Measurements from ENCODE around the gene SYNDIG1L. TPM values are rescaled to one million over a fixed set of nuclear protein-coding genes. Genes with fewer than 3 reads are reported as not detected.

Gene SYNDIG1L
- total RNA-seq, 2 donors from 2014 or later = 0.21 to 3.1 TPM

DNA sequence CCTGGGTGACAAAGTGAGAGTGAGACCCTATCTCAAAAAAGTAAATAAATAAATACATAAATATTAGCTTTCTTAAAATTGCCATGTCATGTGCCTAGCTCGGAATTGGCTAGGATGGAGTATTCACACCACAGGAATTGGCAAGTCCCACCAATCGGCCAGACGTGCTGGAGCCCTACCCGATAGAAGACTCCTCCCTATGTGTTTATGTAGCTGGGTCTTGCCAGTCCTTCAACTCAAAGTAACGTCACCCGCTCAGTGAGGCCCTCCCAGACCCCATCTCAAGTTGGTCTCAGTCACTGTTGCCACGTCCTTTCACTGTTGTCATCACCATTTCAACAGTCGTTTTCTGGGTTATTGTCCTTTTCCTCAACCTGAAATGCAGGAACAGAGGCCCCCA, 57.6 kb downstream of the SYNDIG1L start:
- no peak overlapping the region for H3K27ac ChIP-seq
- no peak for ATAC-seq (ENCODE audit: insufficient number of reproducible peaks, low FRiP score, low read depth)
- no peaks in the 10 kb centered on the region for H3K36me3 ChIP-seq
- TF ChIP-seq, protein P1, sequence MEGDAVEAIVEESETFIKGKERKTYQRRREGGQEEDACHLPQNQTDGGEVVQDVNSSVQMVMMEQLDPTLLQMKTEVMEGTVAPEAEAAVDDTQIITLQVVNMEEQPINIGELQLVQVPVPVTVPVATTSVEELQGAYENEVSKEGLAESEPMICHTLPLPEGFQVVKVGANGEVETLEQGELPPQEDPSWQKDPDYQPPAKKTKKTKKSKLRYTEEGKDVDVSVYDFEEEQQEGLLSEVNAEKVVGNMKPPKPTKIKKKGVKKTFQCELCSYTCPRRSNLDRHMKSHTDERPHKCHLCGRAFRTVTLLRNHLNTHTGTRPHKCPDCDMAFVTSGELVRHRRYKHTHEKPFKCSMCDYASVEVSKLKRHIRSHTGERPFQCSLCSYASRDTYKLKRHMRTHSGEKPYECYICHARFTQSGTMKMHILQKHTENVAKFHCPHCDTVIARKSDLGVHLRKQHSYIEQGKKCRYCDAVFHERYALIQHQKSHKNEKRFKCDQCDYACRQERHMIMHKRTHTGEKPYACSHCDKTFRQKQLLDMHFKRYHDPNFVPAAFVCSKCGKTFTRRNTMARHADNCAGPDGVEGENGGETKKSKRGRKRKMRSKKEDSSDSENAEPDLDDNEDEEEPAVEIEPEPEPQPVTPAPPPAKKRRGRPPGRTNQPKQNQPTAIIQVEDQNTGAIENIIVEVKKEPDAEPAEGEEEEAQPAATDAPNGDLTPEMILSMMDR (IDR thresholded peaks at IDR 0.05) = no peak
- H3K4me1 ChIP-seq (ENCODE audit: control insufficient read depth in 1 of 2, low read depth in 2 of 2) = no peaks in the 10 kb centered on the region
- no peaks in the 10 kb centered on the region for H3K9me3 ChIP-seq
- no peaks in the 10 kb centered on the region for H3K27me3 ChIP-seq (replicated peaks; ENCODE audit: insufficient read depth)
- no peak for DNase-seq (ENCODE audit: low spot score)
- H3K4me3 ChIP-seq = no peak overlapping the region

DNA sequence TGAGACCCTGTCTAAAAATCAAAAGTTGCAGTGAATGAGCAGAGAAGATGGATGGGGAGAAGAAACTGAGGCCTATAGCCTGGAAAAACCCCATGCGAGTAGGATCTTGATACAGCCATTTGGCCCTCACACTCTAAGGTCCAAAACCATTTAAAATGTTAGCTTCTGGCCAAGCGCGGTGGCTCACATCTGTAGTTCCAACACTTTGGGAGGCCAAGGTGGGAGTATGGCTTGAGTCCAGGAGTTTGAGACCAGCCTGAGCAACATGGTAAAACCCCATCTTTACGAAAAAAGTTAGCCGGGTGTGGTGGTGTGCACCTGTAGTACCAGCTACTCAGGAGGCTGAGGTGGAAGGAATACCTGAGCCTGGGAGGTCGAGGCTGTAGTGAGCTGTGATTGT, 58.0 kb downstream of the SYNDIG1L start:
- Histone ChIP-seq H3K4me1 (ENCODE audit: control insufficient read depth in 1 of 2, low read depth in 2 of 2) (no peaks in the 10 kb centered on the region), H3K9me3 (no peaks in the 10 kb centered on the region), H3K4me3 (no peak overlapping the region), H3K27ac (no peak overlapping the region), H3K27me3 (replicated peaks; ENCODE audit: insufficient read depth) (no peaks in the 10 kb centered on the region), H3K36me3 (no peaks in the 10 kb centered on the region)
- ATAC-seq (ENCODE audit: insufficient number of reproducible peaks, low FRiP score, low read depth) (no peak), DNase-seq (ENCODE audit: low spot score) (no peak)
- TF ChIP-seq, protein P1 (IDR thresholded peaks at IDR 0.05) = no peak

DNA sequence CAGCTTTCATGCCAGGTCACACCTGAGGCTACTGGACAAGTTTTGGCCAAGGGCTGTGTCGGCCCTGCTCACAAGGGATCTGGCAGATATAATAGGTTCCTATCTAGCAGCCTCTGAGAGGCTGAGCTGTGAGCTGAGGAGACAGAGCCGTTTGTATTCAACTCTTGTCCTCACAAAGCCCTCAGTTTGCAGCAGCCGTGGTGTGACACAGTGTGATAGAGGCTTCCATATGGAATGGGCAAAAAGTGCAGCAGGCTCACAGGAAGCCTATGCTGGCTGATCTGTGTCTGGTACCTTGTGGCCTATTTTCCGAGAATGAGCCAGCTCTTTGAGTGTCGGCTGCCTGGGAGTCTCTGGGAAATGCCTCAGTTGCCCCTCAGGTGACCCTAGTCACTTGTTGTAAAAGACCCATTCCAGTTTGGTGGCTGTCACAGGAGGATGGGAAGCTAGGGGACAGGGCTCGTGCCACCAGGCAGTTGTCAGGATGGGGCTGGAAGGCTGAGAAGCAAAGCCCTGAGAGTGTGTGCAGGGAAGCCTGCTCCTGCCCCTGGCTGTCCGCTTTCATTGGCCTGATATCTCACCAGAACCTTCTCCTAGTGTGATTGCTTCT, 61.6 kb downstream of the SYNDIG1L start:
- Histone ChIP-seq H3K27me3 (replicated peaks; ENCODE audit: insufficient read depth) (no peaks in the 10 kb centered on the region), H3K4me1 (ENCODE audit: control insufficient read depth in 1 of 2, low read depth in 2 of 2) (no peaks in the 10 kb centered on the region), H3K36me3 (no peaks in the 10 kb centered on the region), H3K27ac (no peak overlapping the region), H3K9me3 (no peaks in the 10 kb centered on the region), H3K4me3 (no peak overlapping the region)
- ATAC-seq (ENCODE audit: insufficient number of reproducible peaks, low FRiP score, low read depth) (no peak), DNase-seq (ENCODE audit: low spot score) (no peak)
- TF ChIP-seq, protein P1 (IDR thresholded peaks at IDR 0.05) = no peak

DNA sequence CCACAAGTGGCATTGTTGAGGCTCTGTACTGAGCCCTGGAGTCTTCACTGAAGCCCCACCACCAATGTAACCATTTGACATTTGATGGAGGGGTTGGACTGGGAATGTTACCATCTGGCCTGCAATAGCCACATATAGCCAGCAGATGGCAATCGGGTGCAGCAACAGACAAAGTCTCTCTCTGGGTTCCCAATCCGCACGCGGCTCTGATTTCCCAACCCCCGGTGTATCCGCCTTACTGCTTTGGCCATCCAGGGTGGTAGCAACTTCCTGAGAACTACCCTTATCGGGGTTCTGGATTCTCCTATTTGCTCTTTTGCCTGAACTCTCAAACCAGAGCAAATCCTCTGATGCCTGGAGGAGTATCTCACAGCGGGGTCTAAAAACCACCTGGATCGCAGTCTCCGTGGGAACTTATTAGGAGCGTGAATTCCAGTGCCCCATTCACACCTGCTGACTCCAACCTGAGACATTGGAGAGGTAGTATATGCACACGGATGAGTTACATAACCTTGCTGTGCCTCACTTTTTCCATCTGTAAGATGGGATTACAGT, 63.6 kb downstream of the SYNDIG1L start:
- DNase-seq (ENCODE audit: low spot score) = peak; percentile 57
- Histone ChIP-seq H3K36me3 (no peaks in the 10 kb centered on the region), H3K4me3 (no peak overlapping the region), H3K27me3 (replicated peaks; ENCODE audit: insufficient read depth) (no peaks in the 10 kb centered on the region), H3K9me3 (no peaks in the 10 kb centered on the region), H3K27ac (no peak overlapping the region), H3K4me1 (ENCODE audit: control insufficient read depth in 1 of 2, low read depth in 2 of 2) (no peaks in the 10 kb centered on the region)
- TF ChIP-seq, protein P1 (IDR thresholded peaks at IDR 0.05) = peak; percentile 98
- no peak for ATAC-seq (ENCODE audit: insufficient number of reproducible peaks, low FRiP score, low read depth)

DNA sequence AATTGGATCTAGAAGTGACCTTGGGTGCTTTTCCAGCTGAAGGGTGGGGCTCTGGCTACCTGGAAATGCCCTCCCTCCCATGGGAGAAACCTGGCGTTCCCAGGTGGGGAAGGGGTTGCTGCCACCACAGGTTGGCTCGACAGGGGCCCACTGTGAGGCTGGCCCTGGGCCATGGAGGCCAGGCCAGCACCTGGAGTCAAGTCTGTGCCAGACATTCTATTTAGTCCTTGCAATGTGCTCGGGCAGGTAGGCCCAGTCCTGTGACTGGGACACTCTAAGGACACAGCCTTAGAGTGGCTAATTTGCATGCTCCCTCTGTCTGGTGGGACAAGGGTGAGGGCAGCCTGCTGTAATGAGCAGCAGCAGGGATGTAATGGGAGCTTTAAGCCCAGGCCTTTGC, 65.8 kb downstream of the SYNDIG1L start:
- no peak for DNase-seq (ENCODE audit: low spot score)
- Histone ChIP-seq H3K4me3 (no peak overlapping the region), H3K36me3 (no peaks in the 10 kb centered on the region), H3K27me3 (replicated peaks; ENCODE audit: insufficient read depth) (no peaks in the 10 kb centered on the region), H3K27ac (no peak overlapping the region), H3K4me1 (ENCODE audit: control insufficient read depth in 1 of 2, low read depth in 2 of 2) (no peaks in the 10 kb centered on the region), H3K9me3 (no peaks in the 10 kb centered on the region)
- ATAC-seq (ENCODE audit: insufficient number of reproducible peaks, low FRiP score, low read depth) = no peak
- TF ChIP-seq, protein P1 (IDR thresholded peaks at IDR 0.05) = no peak
